ENCODE measurements around the gene LRP1. TPM values are rescaled to one million over a fixed set of nuclear protein-coding genes. Genes with fewer than 3 reads are reported as not detected.

LRP1 gene
- total RNA-seq, 2 donors from 2014 or later = 663 to 755 TPM

DNA sequence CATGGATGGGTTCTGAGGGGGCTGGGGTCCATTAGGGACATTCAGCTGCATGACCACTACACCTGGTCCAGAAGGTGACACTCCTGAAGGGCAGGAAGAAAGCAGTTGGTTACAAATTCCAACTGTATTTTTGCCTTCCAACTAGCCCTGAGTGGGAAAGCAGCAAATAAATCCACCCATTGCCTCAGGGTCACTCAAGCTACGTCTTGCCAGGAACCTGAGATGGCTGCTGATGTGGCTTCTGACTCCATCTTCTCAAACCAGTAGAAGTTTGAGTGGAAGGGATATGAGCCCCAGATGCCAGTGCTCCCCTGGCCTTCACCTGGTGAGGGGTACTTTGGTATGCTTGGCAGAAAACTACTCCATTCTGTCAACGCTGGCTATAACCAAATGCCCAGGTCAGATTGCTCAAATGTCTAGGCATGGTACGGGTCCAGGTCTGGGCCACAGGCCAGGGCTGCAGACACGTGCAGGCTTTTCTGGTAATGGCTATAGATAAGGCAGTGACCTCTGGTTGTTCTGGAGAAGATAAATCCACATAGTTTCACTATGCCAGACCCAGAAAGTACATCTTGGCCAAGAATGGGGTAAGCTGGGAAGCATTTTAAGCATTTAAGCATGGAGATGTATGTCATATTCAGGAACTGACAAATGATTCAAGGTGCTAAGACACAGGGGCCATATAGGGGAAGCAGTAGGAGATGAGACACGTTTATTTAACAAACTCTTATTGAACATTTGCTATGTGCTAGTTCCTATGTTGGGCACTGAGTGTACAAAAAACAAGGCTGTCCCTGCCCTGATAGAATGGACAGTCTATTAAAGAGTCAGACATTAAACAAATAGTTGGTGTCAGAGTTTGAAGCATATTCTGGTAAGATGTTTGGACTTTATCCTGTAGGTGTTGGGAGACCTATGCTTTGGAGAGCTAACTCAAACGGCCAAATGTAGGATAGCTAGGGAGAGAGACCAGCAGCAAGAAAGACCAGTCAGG, 131.0 kb downstream of the LRP1 start:
- H3K27me3 ChIP-seq (replicated peaks; ENCODE audit: insufficient read depth) = no peaks in the 10 kb centered on the region
- peaks cover 45% of the 10 kb centered on the region for H3K36me3 ChIP-seq
- H3K27ac ChIP-seq = no peak overlapping the region
- TF ChIP-seq CTCF (IDR thresholded peaks at IDR 0.05) = no peak
- DNase-seq (ENCODE audit: low spot score) (no peak), ATAC-seq (ENCODE audit: insufficient number of reproducible peaks, low FRiP score, low read depth) (no peak)
- peaks cover 0 to 12% of the 10 kb centered on the region in 2 donors for H3K4me1 ChIP-seq (ENCODE audit: control insufficient read depth in 1 of 2, low read depth in 2 of 2)
- no peak overlapping the region for H3K4me3 ChIP-seq
- no peaks in the 10 kb centered on the region for H3K9me3 ChIP-seq

- no peak for ATAC-seq (ENCODE audit: insufficient number of reproducible peaks, low FRiP score, low read depth)
- peaks cover 44% of the 10 kb centered on the region for H3K36me3 ChIP-seq
Observed at GRCh38 chr12:57260366-57260765, 132.1 kb downstream of the LRP1 start.

DNA sequence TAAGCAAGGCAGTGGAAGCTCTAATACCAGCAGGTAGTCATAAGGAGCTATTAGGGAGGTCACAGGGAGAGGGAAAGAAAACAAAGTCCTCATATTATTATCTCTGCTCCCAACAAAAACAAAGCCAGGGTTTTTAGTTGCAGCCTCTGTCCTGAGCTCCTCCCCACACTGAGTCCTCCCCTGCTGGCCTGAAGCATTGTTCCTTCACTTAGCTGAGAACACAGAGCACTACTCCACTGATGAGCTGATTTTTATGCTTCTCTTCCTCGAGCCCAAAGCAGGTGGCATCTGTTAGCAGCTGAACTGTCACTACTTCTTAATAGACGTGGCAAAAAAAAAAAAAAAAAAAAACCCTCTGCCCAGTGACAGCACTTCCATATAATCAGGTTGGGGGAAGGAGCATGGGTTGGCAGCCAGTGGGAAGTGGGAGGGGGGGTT, 133.2 kb downstream of the LRP1 start:
- ATAC-seq (ENCODE audit: insufficient number of reproducible peaks, low FRiP score, low read depth) (no peak), DNase-seq (ENCODE audit: low spot score) (no peak)
- TF ChIP-seq CTCF (IDR thresholded peaks at IDR 0.05) = no peak
- H3K27ac ChIP-seq = no peak overlapping the region
- no peak overlapping the region for H3K4me3 ChIP-seq
- H3K27me3 ChIP-seq (replicated peaks; ENCODE audit: insufficient read depth) = no peaks in the 10 kb centered on the region
- H3K9me3 ChIP-seq = no peaks in the 10 kb centered on the region
- peaks cover 0 to 12% of the 10 kb centered on the region in 2 donors for H3K4me1 ChIP-seq (ENCODE audit: control insufficient read depth in 1 of 2, low read depth in 2 of 2)
- H3K36me3 ChIP-seq = peaks cover 40% of the 10 kb centered on the region

More at GRCh38 chr12:57260366-57260765, 132.1 kb downstream of the LRP1 start:
- DNase-seq (ENCODE audit: low spot score) = no peak
- Histone ChIP-seq H3K4me1 (ENCODE audit: control insufficient read depth in 1 of 2, low read depth in 2 of 2) (peaks cover 0 to 12% of the 10 kb centered on the region in 2 donors), H3K4me3 (no peak overlapping the region), H3K27ac (no peak overlapping the region), H3K27me3 (replicated peaks; ENCODE audit: insufficient read depth) (no peaks in the 10 kb centered on the region), H3K9me3 (no peaks in the 10 kb centered on the region)
- no peak for TF ChIP-seq CTCF (IDR thresholded peaks at IDR 0.05)

DNA sequence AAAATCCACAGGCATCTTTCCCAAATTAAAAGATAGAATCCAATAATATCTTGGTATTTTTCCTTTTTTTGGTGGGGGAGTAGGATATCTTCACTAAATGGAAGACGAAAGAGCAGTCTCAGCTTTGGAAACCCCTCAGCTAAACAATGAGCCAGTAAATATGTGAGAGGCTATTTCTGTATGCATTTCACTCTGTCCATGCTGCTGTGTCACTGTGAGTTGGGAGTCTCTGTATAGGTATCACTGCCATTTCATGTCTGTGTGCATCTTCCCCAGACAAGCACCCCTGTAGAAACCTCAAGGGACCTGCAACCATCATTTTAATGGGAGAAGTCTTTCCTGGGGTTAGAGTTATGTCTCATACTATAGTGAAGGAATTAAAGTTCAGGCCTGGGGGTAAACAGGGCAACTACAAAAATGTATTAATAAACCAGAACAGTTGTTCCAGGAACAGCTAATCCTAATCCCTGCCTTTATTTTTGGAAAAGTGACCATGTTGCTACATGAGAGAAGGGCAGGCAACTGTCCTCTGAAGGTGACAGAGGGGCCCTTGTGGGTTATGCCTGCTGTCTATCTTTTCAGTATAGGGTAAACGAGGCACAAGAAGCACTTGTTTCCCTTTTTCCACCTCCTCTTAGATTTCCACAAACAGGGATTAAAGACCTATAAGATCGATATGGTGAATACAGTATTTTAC, 134.0 kb downstream of the LRP1 start:
- Histone ChIP-seq H3K9me3 (no peaks in the 10 kb centered on the region), H3K27ac (no peak overlapping the region), H3K27me3 (replicated peaks; ENCODE audit: insufficient read depth) (no peaks in the 10 kb centered on the region), H3K36me3 (peaks cover 43% of the 10 kb centered on the region), H3K4me1 (ENCODE audit: control insufficient read depth in 1 of 2, low read depth in 2 of 2) (peaks cover 0 to 12% of the 10 kb centered on the region in 2 donors), H3K4me3 (no peak overlapping the region)
- no peak for TF ChIP-seq CTCF (IDR thresholded peaks at IDR 0.05)
- ATAC-seq (ENCODE audit: insufficient number of reproducible peaks, low FRiP score, low read depth) = no peak
- DNase-seq (ENCODE audit: low spot score) = no peak

Other genes starting within 250 kb of the LRP1 start
- under 1 TPM in 1 of 2 donors, not detected in 1; 0.27 TPM for gene SDR9C7, start 194.1 kb upstream of the LRP1 start, total RNA-seq
- under 1 TPM; 0.54 to 0.71 TPM for gene RDH16, start 170.9 kb upstream of the LRP1 start, total RNA-seq
- gene ZBTB39, start 121.9 kb upstream of the LRP1 start, total RNA-seq = 1 to 10 TPM; 3.1 to 8.3 TPM
- not detected for gene TAC3, start 112.0 kb upstream of the LRP1 start, total RNA-seq
- 1 to 10 TPM; 1.7 to 2.2 TPM for gene MYO1A, start 78.4 kb upstream of the LRP1 start, total RNA-seq
- gene NEMP1, start 49.7 kb upstream of the LRP1 start, total RNA-seq = 1 to 10 TPM; 6.6 to 6.9 TPM
- gene NAB2, start 39.4 kb upstream of the LRP1 start, total RNA-seq = 10 to 100 TPM; 30.5 to 39.3 TPM
- 100 to 1,000 TPM; 133 to 185 TPM for gene STAT6, start 17.1 kb upstream of the LRP1 start, total RNA-seq
- not detected for gene LRP1-AS, start 19.1 kb downstream of the LRP1 start, total RNA-seq
- under 1 TPM in 1 of 2 donors, not detected in 1; 0.81 TPM for gene NXPH4, start 88.3 kb downstream of the LRP1 start, total RNA-seq
- gene SHMT2, start 101.2 kb downstream of the LRP1 start, total RNA-seq = 10 to 100 TPM; 57.3 to 60.4 TPM
- under 1 TPM; 0.27 to 0.56 TPM for gene STAC3, start 122.7 kb downstream of the LRP1 start, total RNA-seq